GM12878 (cell line): ENCODE measurements around the gene ZMIZ2. TPM values are rescaled to one million over a fixed set of nuclear protein-coding genes. Genes with fewer than 3 reads are reported as not detected.

Experiments used
- ATAC-seq: fragments of 200-7000 bp; cut with Tn5 transposase; 3 replicates; pipeline ENCODE4 v1.9.1; 2020; ENCODE audit warnings: mild to moderate bottlenecking, moderate library complexity
- BruUV-seq: library from RNA; stranded (reverse); fragments of 400-500 nt; replicated peaks from 2 replicates; lab custom pipeline; 2021; lab: Mats Ljungman, UMichigan
- CTCF ChIA-PET: fragments of 300-600 bp; sonication (Branson Sonifier 250); formaldehyde crosslinking; extraction: SDS; loops from one replicate; lab custom pipeline; 2021; ENCODE audit warnings: inconsistent platforms; lab: Yijun Ruan, JAX
- POLR2A ChIA-PET: fragments of 350-600 bp; formaldehyde crosslinking; extraction: SDS; loops from one replicate; lab custom pipeline; 2021; ENCODE audit warnings: inconsistent platforms; lab: Charles Lee
- RAD21 ChIA-PET: fragments of 300-600 bp; sonication (Branson Sonifier 250); formaldehyde crosslinking; loops from one replicate; lab custom pipeline; 2023; ENCODE audit warnings: antibody characterized with exemption; ENCODE audit not compliant: unreplicated experiment; lab: Charles Lee
- SMC1A ChIA-PET: fragments of 300-600 bp; sonication (Branson Sonifier 250); formaldehyde crosslinking; loops from one replicate; lab custom pipeline; 2023; ENCODE audit not compliant: unreplicated experiment, uncharacterized antibody; lab: Charles Lee
- DNase-seq: peaks from one replicate; pipeline ENCODE4 v3.0.0-alpha.2; 2011; ENCODE audit warnings: low read depth, low spot score
- FAIRE-seq: peaks from 3 replicates; lab custom pipeline; 2011; peaks lifted over from hg19 to GRCh38; lab: Jason Lieb, UNC
- H2AFZ ChIP-seq: 2 replicates; pipeline ENCODE4 v1.6.0; 2011; ENCODE audit warnings: low read depth, low read length, control low read depth; ENCODE audit not compliant: control insufficient read depth
- H3K27ac ChIP-seq: 2 replicates; pipeline ENCODE4 v1.5.1; 2011; ENCODE audit warnings: control low read depth; ENCODE audit not compliant: control insufficient read depth, insufficient read depth
- H3K27me3 ChIP-seq, 2 experiments: replicated peaks in 1 of 2; 2 replicates each; pipeline versions ENCODE4 v1.6.0 to v1.6.1; 2011; ENCODE audit warnings: low read length in 1 of 2; ENCODE audit not compliant: control insufficient read depth in 2 of 2, insufficient read depth in 2 of 2
- H3K36me3 ChIP-seq, 2 experiments: 2 replicates each; pipeline ENCODE4 v1.5.1; 2011; ENCODE audit warnings: low read length in 1 of 2; ENCODE audit not compliant: control insufficient read depth in 2 of 2, insufficient read depth in 2 of 2
- H3K4me1 ChIP-seq: 2 replicates; pipeline ENCODE4 v1.6.1; 2011; ENCODE audit warnings: mild to moderate bottlenecking, low read length, moderate library complexity, mixed read lengths; ENCODE audit not compliant: control insufficient read depth, insufficient read depth
- H3K4me2 ChIP-seq: 2 replicates; pipeline ENCODE4 v1.6.0; 2011; ENCODE audit warnings: control low read depth; ENCODE audit not compliant: control insufficient read depth, insufficient read depth
- H3K4me3 ChIP-seq: fragments of 200-600 bp; sonication (generic); 2 replicates; pipeline ENCODE4 v1.5.1; 2016
- H3K79me2 ChIP-seq: 2 replicates; pipeline ENCODE4 v1.6.0; 2011; ENCODE audit warnings: low read length; ENCODE audit not compliant: control insufficient read depth, insufficient read depth
- H3K9ac ChIP-seq: 2 replicates; pipeline ENCODE4 v1.8.0; 2011; ENCODE audit warnings: low read length, control low read depth, mixed read lengths; ENCODE audit not compliant: control insufficient read depth, insufficient read depth
- H3K9me3 ChIP-seq: replicated peaks from 3 replicates; pipeline ENCODE4 v1.5.1; 2011; ENCODE audit warnings: mild to moderate bottlenecking, low read length; ENCODE audit not compliant: control insufficient read depth, insufficient read depth
- H4K20me1 ChIP-seq: 2 replicates; pipeline ENCODE4 v1.6.0; 2011; ENCODE audit not compliant: control insufficient read depth, insufficient read depth
- CBX5 ChIP-seq: sonication (generic); IDR thresholded peaks from 2 replicates; pipeline ENCODE4 v1.6.1; 2016; ENCODE audit warnings: low read depth, moderate library complexity, mild to moderate bottlenecking, inconsistent platforms
- CUX1 ChIP-seq: IDR thresholded peaks from 2 replicates; pipeline ENCODE4 v1.6.1; 2012; ENCODE audit warnings: improper control_type of control experiment, low read depth, low read length; ENCODE audit not compliant: insufficient replicate concordance
- GABPA ChIP-seq: IDR thresholded peaks from 2 replicates; pipeline ENCODE4 v1.6.1; 2014; ENCODE audit warnings: antibody characterized with exemption, low read depth, mild to moderate bottlenecking, inconsistent platforms
- IRF4 ChIP-seq: IDR thresholded peaks from 2 replicates; pipeline ENCODE4 v1.6.1; 2011; ENCODE audit warnings: low read depth, low read length
- LARP7 ChIP-seq: fragments of 450-650 bp; IDR thresholded peaks from 2 replicates; pipeline ENCODE4 v1.6.1; 2017; ENCODE audit warnings: mild to moderate bottlenecking
- MAX ChIP-seq: IDR thresholded peaks from 2 replicates; pipeline ENCODE4 v1.6.1; 2012; ENCODE audit warnings: low read depth, low read length, improper control_type of control experiment
- MYB ChIP-seq: fragments of 150-350 bp; IDR thresholded peaks from 2 replicates; pipeline ENCODE4 v1.6.1; 2014; ENCODE audit warnings: mild to moderate bottlenecking, low read depth, low read length, borderline replicate concordance
- NFYB ChIP-seq: IDR thresholded peaks from 2 replicates; pipeline ENCODE4 v1.6.1; 2011; ENCODE audit warnings: low read depth, mild to moderate bottlenecking, low read length, improper control_type of control experiment, moderate library complexity; ENCODE audit not compliant: insufficient read depth
- PAX8 ChIP-seq: fragments of 450-650 bp; IDR thresholded peaks from 2 replicates; pipeline ENCODE4 v1.6.1; 2017; ENCODE audit warnings: mild to moderate bottlenecking, moderate library complexity
- PBX3 ChIP-seq: IDR thresholded peaks from 2 replicates; pipeline ENCODE4 v1.6.1; 2011; ENCODE audit warnings: mild to moderate bottlenecking, low read depth, low read length, moderate library complexity; ENCODE audit not compliant: insufficient replicate concordance
- POLR2AphosphoS2 ChIP-seq: IDR thresholded peaks from 2 replicates; pipeline ENCODE4 v1.6.1; 2011; ENCODE audit warnings: low read depth, mild to moderate bottlenecking, low read length, improper control_type of control experiment, moderate library complexity
- SMARCA5 ChIP-seq: fragments of 450-650 bp; IDR thresholded peaks from 2 replicates; pipeline ENCODE4 v1.6.1; 2017; ENCODE audit warnings: mild to moderate bottlenecking
- SP1 ChIP-seq: IDR thresholded peaks from one replicate; pipeline ENCODE4 v1.6.1; 2011; ENCODE audit warnings: low read depth, low read length
- ZNF274 ChIP-seq: IDR thresholded peaks from one replicate; pipeline ENCODE4 v1.8.0; 2011; ENCODE audit not compliant: insufficient read length, insufficient read depth
- ZSCAN29 ChIP-seq: fragments of 450-650 bp; IDR thresholded peaks from 2 replicates; pipeline ENCODE4 v1.6.1; 2017; ENCODE audit warnings: mild to moderate bottlenecking, moderate library complexity
- WGBS: methylation state at CpG from one replicate; pipeline ENCODE4 v1.1.6; 2016; ENCODE audit warnings: low lambda C conversion rate; ENCODE audit not compliant: insufficient replicate concordance, insufficient coverage; ENCODE audit errors: missing lambda C conversion rate; 5-methylcytosine and 5-hydroxymethylcytosine counted together
- in situ Hi-C: fragments of 300-500 bp; cut with MboI; formaldehyde crosslinking; loops from 9 replicates; pipeline ENCODE4 v1.14.3; 2018; ENCODE audit warnings: mixed read lengths
- intact Hi-C: fragments of 100-400 bp; cut with micrococcal nuclease; formaldehyde crosslinking; loops from one replicate; pipeline ENCODE4 v1.14.2; 2022; ENCODE audit not compliant: unreplicated experiment
- polyA plus RNA-seq, 11 experiments: library from polyadenylated mRNA; depleted of rRNA in 4 of 11; unstranded in 6 of 11; stranded (reverse) in 5 of 11; fragments of >200 nt; fragmentation: Nextera tagmentation in 4 of 11; fragmentation: Illumina TruSeq in 1 of 11; extraction: Ambion mirVana in 4 of 11; extraction: Trizol in 1 of 11; gene quantifications; 1 replicate in 1 of 11; 2 replicates in 10 of 11; pipeline versions ENCODE4 v1.2.1 to v1.2.3, GENCODE V29; 2011 to 2016; ENCODE audit warnings: inconsistent platforms in 2 of 11, missing spikeins in 2 of 11, low read depth in 1 of 11
- total RNA-seq, 4 experiments: library from RNA; depleted of rRNA in 3 of 4; stranded (reverse); fragments of >200 nt in 3 of 4; fragmentation: Illumina TruSeq in 1 of 4; extraction: Trizol in 1 of 4; gene quantifications; 2 replicates each; pipeline versions ENCODE4 v1.2.1 to v1.2.3, GENCODE V29; 2013 to 2021

Gene ZMIZ2
- total and polyA plus RNA-seq, 10 of the 15 experiments (the other 5 are each of a cell fraction or from before 2014, with no cell fraction given): 0.71 to 158 (median 17.0) TPM

GRCh38 chr7:44765579-44766415 is 17.1 kb downstream of the ZMIZ2 start:
- H3K27me3 ChIP-seq: no peaks in the 10 kb centered on the region
- intact Hi-C loops (no loop called here), in situ Hi-C loops (no loop called here)
- POLR2A ChIA-PET: interaction anchor here (0.6 to 4.3 kb wide), 2 partner anchors 15 to 231 kb away, joined by 3 to 33 read pairs; no protein-coding TSS in a partner anchor
- CTCF ChIA-PET: no interaction called here
- RAD21 ChIA-PET: no interaction called here
- no peaks in the 10 kb centered on the region for H3K9me3 ChIP-seq
- no peak overlapping the region for H3K4me2 ChIP-seq
- H3K9ac ChIP-seq: no peak overlapping the region
- SMC1A ChIA-PET: interaction anchor here (0.7 to 1.2 kb wide), 2 partner anchors 13 to 55 kb away, joined by 3 to 4 read pairs; no protein-coding TSS in a partner anchor
- H3K79me2 ChIP-seq: no peaks in the 10 kb centered on the region
- no TSS peak for BruUV-seq
- no peak overlapping the region for H3K4me3 ChIP-seq
- peaks cover 36% of the 10 kb centered on the region for H3K4me1 ChIP-seq
- no peak overlapping the region for H3K27ac ChIP-seq
- H4K20me1 ChIP-seq: no peaks in the 10 kb centered on the region
- H2AFZ ChIP-seq: no peak overlapping the region
- ATAC-seq (no peak), DNase-seq (no peak), FAIRE-seq (no peak)
- H3K36me3 ChIP-seq: peaks cover 25 to 51% of the 10 kb centered on the region in 2 experiments
- 91% methylated on average over 17 of the region's 17 CpGs for WGBS
- TF ChIP-seq ZNF274 (no peak), SP1 (no peak), IRF4 (no peak), CBX5 (no peak), CUX1 (no peak), MAX (no peak), POLR2AphosphoS2 (no peak), ZSCAN29 (no peak), GABPA (no peak), PBX3 (no peak), NFYB (no peak), SMARCA5 (no peak), MYB (no peak), LARP7 (no peak), PAX8 (no peak)
